ENCODE measurements around the gene PDE12. TPM values are rescaled to one million over a fixed set of nuclear protein-coding genes. Genes with fewer than 3 reads are reported as not detected.

Gene PDE12
- total and polyA plus RNA-seq, 2 of the 13 experiments (the other 11 are each of a cell fraction or from before 2014, with no cell fraction given): 9.0 to 17.8 TPM

- TF ChIP-seq SPEN (CRISPR knock-in tag; IDR thresholded peaks at IDR 0.05; ENCODE audit: low read depth): peak; percentile 97
- TF ChIP-seq ZNF740 (CRISPR knock-in tag; IDR thresholded peaks at IDR 0.05): no peak
- TF ChIP-seq TARDBP (CRISPR knock-in tag; IDR thresholded peaks at IDR 0.05): peak; percentile 74
- peak; percentile 59; the same call in 1 of the 2 replicates for TF ChIP-seq ZNF572 (CRISPR knock-in tag; IDR thresholded peaks at IDR 0.05)
- 0 out of 2 replicates have a peak, but pooled peaks have one; percentile 26 for TF ChIP-seq ZNF780A (CRISPR knock-in tag; IDR thresholded peaks at IDR 0.05)
- TF ChIP-seq IRX3 (CRISPR knock-in tag; IDR thresholded peaks at IDR 0.05; ENCODE audit: borderline replicate concordance, low read depth): 0 out of 2 replicates have a peak, but pooled peaks have one; percentile 9
- TF ChIP-seq ZNF749 (CRISPR knock-in tag; IDR thresholded peaks at IDR 0.05; ENCODE audit: borderline replicate concordance): peak; percentile 6; the same call in 1 of the 2 replicates
- TF ChIP-seq NR2C2 (CRISPR knock-in tag; IDR thresholded peaks at IDR 0.05; ENCODE audit: borderline replicate concordance): peak; percentile 77
- no peak for TF ChIP-seq AHR (CRISPR knock-in tag; IDR thresholded peaks at IDR 0.05)
- TF ChIP-seq JUN (CRISPR knock-in tag; IDR thresholded peaks at IDR 0.05): 0 out of 2 replicates have a peak, but pooled peaks have one; percentile 26
- TF ChIP-seq ETV5 (CRISPR knock-in tag; IDR thresholded peaks at IDR 0.05; ENCODE audit: borderline replicate concordance): peak; percentile 92
- 0 out of 2 replicates have a peak, but pooled peaks have one; percentile 43 for TF ChIP-seq KLF13 (CRISPR knock-in tag; IDR thresholded peaks at IDR 0.05)
- peak; percentile 26; the same call in 1 of the 2 replicates for TF ChIP-seq BCL3 (CRISPR knock-in tag; IDR thresholded peaks at IDR 0.05)
- TF ChIP-seq ZNF205 (CRISPR knock-in tag; IDR thresholded peaks at IDR 0.05): peak; percentile 27; the same call in 1 of the 2 replicates
- TF ChIP-seq, protein P1, sequence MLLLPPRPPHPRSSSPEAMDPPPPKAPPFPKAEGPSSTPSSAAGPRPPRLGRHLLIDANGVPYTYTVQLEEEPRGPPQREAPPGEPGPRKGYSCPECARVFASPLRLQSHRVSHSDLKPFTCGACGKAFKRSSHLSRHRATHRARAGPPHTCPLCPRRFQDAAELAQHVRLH (CRISPR knock-in tag; IDR thresholded peaks at IDR 0.05; ENCODE audit: borderline replicate concordance, low read depth): peak; percentile 97
- peak; percentile 79; the same call in 1 of the 2 replicates for TF ChIP-seq ZFP82 (CRISPR knock-in tag; IDR thresholded peaks at IDR 0.05; ENCODE audit: borderline replicate concordance)
- peak; percentile 96 for TF ChIP-seq ATF1 (CRISPR knock-in tag; IDR thresholded peaks at IDR 0.05)
- TF ChIP-seq ZNF451 (CRISPR knock-in tag; IDR thresholded peaks at IDR 0.05): peak; percentile 73
- TF ChIP-seq ZNF879 (CRISPR knock-in tag; IDR thresholded peaks at IDR 0.05): 0 out of 2 replicates have a peak, but pooled peaks have one; percentile 71
- no peak for TF ChIP-seq XRCC5 (optimal IDR thresholded peaks at IDR 0.05; ENCODE audit: low read length)
- TF ChIP-seq, protein P2, sequence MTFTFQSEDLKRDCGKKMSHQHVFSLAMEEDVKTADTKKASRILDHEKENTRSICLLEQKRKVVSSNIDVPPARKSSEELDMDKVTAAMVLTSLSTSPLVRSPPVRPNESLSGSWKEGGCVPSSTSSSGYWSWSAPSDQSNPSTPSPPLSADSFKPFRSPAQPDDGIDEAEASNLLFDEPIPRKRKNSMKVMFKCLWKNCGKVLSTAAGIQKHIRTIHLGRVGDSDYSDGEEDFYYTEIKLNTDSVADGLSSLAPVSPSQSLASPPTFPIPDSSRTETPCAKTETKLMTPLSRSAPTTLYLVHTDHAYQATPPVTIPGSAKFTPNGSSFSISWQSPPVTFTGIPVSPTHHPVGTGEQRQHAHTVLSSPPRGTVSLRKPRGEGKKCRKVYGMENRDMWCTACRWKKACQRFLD (CRISPR knock-in tag; IDR thresholded peaks at IDR 0.05; ENCODE audit: borderline replicate concordance): peak; percentile 7; the same call in 1 of the 2 replicates
- peak; percentile 85 for TF ChIP-seq FOXC1 (CRISPR knock-in tag; IDR thresholded peaks at IDR 0.05; ENCODE audit: borderline replicate concordance)
- TF ChIP-seq, protein P3, sequence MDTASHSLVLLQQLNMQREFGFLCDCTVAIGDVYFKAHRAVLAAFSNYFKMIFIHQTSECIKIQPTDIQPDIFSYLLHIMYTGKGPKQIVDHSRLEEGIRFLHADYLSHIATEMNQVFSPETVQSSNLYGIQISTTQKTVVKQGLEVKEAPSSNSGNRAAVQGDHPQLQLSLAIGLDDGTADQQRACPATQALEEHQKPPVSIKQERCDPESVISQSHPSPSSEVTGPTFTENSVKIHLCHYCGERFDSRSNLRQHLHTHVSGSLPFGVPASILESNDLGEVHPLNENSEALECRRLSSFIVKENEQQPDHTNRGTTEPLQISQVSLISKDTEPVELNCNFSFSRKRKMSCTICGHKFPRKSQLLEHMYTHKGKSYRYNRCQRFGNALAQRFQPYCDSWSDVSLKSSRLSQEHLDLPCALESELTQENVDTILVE (CRISPR knock-in tag; IDR thresholded peaks at IDR 0.05): peak; percentile 82; the same call in 1 of the 2 replicates
These were observed 41.3 kb downstream of the PDE12 start, which contains the start of gene ARF4 (continued) for GRCh38 chr3:57597127-57597923.

Measured in HepG2 (cell line).